LNCAP (cell line): Measurements from ENCODE around the gene SLC12A9.
A peak's percentile ranks its signal among the peaks of the same experiment; 100 is the strongest.

ENCODE experiments used
- CTCF ChIP-seq: fragments of 450-650 bp; IDR thresholded peaks from 2 replicates; pipeline ENCODE4 v1.5.1; 2017; ENCODE audit warnings: mild to moderate bottlenecking

Gene SLC12A9

GRCh38 chr7:100824499-100825214 lies 27.9 kb upstream of the SLC12A9 start:
- no peak for TF ChIP-seq CTCF

GRCh38 chr7:100825215-100825671 lies 27.3 kb upstream of the SLC12A9 start:
- no peak for TF ChIP-seq CTCF

- TF ChIP-seq CTCF = no peak
Observed at GRCh38 chr7:100825751-100826513, 26.6 kb upstream of the SLC12A9 start.

GRCh38 chr7:100826514-100827329 lies 25.8 kb upstream of the SLC12A9 start:
- no peak for TF ChIP-seq CTCF

- peak; percentile 21; the same call in 1 of the 2 replicates for TF ChIP-seq CTCF
Observed at GRCh38 chr7:100827330-100828226, 24.9 kb upstream of the SLC12A9 start, which contains the start of gene EPHB4. TSS of gene EPHB4 (minus strand) at chr7:100827523. CDS start at chr7:100827030, 493 bp downstream.

- no peak for TF ChIP-seq CTCF
Observed at GRCh38 chr7:100829150-100829716, 23.3 kb upstream of the SLC12A9 start.
